Endothelial cell (in vitro differentiated cells): ENCODE measurements around the gene ITCH. TPM values are rescaled to one million over a fixed set of nuclear protein-coding genes. Genes with fewer than 3 reads are reported as not detected.

Source experiments
- DNase-seq: peaks from one replicate; pipeline ENCODE4 v3.0.0; 2021; ENCODE audit warnings: low spot score
- H3K27ac Mint-ChIP-seq: one replicate; pipeline ENCODE4 v1.8.0; 2021; ENCODE audit warnings: mixed read lengths, inconsistent platforms; ENCODE audit not compliant: unreplicated experiment
- H3K27me3 Mint-ChIP-seq: one replicate; pipeline ENCODE4 v1.8.0; 2021; ENCODE audit warnings: mild to moderate bottlenecking, moderate library complexity, mixed read lengths, inconsistent platforms; ENCODE audit not compliant: unreplicated experiment
- H3K36me3 Mint-ChIP-seq: one replicate; pipeline ENCODE4 v1.8.0; 2021; ENCODE audit warnings: mild to moderate bottlenecking, low read depth, mixed read lengths, inconsistent platforms; ENCODE audit not compliant: unreplicated experiment
- H3K4me1 Mint-ChIP-seq: one replicate; pipeline ENCODE4 v1.8.0; 2021; ENCODE audit warnings: mild to moderate bottlenecking, mixed read lengths, inconsistent platforms; ENCODE audit not compliant: unreplicated experiment
- H3K4me3 Mint-ChIP-seq: one replicate; pipeline ENCODE4 v1.8.0; 2021; ENCODE audit warnings: mild to moderate bottlenecking, mixed read lengths, inconsistent platforms; ENCODE audit not compliant: unreplicated experiment
- H3K9me3 Mint-ChIP-seq: one replicate; pipeline ENCODE4 v1.8.0; 2021; ENCODE audit warnings: mixed read lengths, inconsistent platforms; ENCODE audit not compliant: unreplicated experiment
- total RNA-seq: library from RNA; stranded (reverse); fragmentation: NEBNext Ultra II Directional; extraction: Animal tissue kit (Norgen Biotek cat#: 25700); gene quantifications from one replicate; pipeline ENCODE4 v1.2.1, GENCODE V29; 2021; ENCODE audit not compliant: unreplicated experiment
- TF ChIP-seq, protein P1 (sequence below): fragments of 200-600 bp; sonication (generic); IDR thresholded peaks from one replicate; pipeline ENCODE4 v1.5.0; 2021; ENCODE audit warnings: antibody characterized with exemption; ENCODE audit not compliant: unreplicated experiment

Gene ITCH
- total RNA-seq, 1 donor from 2014 or later: 46.8 TPM

- no peak overlapping the region for H3K4me3 Mint-ChIP-seq
- no peaks in the 10 kb centered on the region for H3K27me3 Mint-ChIP-seq
- peaks cover 3% of the 10 kb centered on the region for H3K36me3 Mint-ChIP-seq
- DNase-seq: no peak
- peaks cover 5% of the 10 kb centered on the region for H3K4me1 Mint-ChIP-seq
- TF ChIP-seq, protein P1, sequence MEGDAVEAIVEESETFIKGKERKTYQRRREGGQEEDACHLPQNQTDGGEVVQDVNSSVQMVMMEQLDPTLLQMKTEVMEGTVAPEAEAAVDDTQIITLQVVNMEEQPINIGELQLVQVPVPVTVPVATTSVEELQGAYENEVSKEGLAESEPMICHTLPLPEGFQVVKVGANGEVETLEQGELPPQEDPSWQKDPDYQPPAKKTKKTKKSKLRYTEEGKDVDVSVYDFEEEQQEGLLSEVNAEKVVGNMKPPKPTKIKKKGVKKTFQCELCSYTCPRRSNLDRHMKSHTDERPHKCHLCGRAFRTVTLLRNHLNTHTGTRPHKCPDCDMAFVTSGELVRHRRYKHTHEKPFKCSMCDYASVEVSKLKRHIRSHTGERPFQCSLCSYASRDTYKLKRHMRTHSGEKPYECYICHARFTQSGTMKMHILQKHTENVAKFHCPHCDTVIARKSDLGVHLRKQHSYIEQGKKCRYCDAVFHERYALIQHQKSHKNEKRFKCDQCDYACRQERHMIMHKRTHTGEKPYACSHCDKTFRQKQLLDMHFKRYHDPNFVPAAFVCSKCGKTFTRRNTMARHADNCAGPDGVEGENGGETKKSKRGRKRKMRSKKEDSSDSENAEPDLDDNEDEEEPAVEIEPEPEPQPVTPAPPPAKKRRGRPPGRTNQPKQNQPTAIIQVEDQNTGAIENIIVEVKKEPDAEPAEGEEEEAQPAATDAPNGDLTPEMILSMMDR: no peak
- no peaks in the 10 kb centered on the region for H3K9me3 Mint-ChIP-seq
- no peak overlapping the region for H3K27ac Mint-ChIP-seq
Observed at GRCh38 chr20:34388000-34388399, 24.9 kb downstream of the ITCH start.

GRCh38 chr20:34388678-34389077, 25.6 kb downstream of the ITCH start:
- Mint-ChIP-seq H3K27me3 (no peaks in the 10 kb centered on the region), H3K4me3 (no peak overlapping the region), H3K9me3 (no peaks in the 10 kb centered on the region), H3K4me1 (peaks cover 5% of the 10 kb centered on the region), H3K27ac (no peak overlapping the region), H3K36me3 (peaks cover 4% of the 10 kb centered on the region)
- TF ChIP-seq, protein P1: no peak
- DNase-seq: no peak

DNA sequence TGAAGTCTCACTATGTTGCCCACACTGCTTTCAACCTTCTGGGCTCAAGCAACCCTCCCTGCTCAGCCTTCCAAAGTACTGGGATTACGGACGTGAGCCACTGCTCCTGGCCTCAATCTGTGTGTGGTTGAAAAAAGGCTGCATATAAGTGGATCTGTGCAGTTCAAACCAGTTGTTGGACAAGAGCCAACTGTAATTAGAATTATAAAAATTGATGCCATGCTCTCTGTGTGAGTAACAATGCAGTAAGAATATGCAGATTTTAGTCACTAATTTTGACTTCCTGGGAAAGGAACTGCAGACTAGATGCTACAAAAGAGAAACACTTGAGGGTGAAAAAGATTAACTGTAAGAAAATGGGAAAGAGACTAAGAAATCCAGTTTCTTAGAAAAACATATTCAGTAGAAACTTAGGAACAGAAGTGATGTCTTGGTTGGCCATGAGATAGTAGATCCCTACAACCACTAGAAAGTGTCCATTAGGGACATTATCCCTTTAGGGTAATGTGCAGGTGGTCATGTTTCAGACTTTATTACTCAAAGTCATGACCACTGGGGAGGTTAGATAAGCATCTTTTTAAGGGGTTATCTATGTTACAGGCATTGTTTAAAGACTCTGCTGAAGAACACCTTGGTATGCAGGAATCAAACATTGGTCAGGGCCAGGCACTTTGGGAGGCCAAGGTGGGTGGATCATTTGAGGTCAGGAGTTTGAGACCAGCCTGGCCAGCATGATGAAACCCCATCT, 26.3 kb downstream of the ITCH start:
- peaks cover 5% of the 10 kb centered on the region for H3K4me1 Mint-ChIP-seq
- no peaks in the 10 kb centered on the region for H3K9me3 Mint-ChIP-seq
- no peak overlapping the region for H3K27ac Mint-ChIP-seq
- H3K4me3 Mint-ChIP-seq: no peak overlapping the region
- DNase-seq: no peak
- H3K27me3 Mint-ChIP-seq: no peaks in the 10 kb centered on the region
- TF ChIP-seq, protein P1: no peak
- H3K36me3 Mint-ChIP-seq: peaks cover 5% of the 10 kb centered on the region

DNA sequence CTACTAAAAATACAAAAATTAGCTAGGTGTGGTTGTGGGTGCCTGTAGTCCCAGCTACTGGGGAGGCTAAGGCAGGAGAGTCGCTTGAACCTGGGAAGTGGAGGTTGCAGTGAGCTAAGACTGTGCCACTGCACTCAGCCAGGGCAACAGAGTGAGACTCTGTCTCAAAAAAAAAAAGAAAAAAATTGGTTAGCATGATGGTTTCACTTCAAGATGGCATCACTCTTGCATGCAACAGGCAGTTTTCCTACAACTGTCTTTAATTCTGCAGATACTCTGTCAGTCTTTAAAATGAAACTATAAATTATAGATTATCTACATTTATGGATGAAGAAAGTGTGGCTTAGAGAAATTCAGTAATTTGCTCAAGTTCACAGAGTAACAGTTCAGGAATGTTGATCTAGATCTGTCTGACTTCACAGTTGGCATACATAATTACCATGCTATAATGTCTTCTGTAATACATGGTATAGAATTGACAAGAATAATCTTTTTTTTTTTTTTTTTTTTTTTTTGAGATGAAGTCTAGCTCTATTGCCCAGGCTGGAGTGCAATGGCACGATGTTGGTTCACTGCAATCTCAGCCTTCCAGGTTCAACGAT, 27.0 kb downstream of the ITCH start:
- H3K27ac Mint-ChIP-seq: no peak overlapping the region
- TF ChIP-seq, protein P1: no peak
- H3K4me1 Mint-ChIP-seq: peaks cover 5% of the 10 kb centered on the region
- H3K4me3 Mint-ChIP-seq: no peak overlapping the region
- H3K27me3 Mint-ChIP-seq: no peaks in the 10 kb centered on the region
- H3K36me3 Mint-ChIP-seq: peaks cover 8% of the 10 kb centered on the region
- no peak for DNase-seq
- no peaks in the 10 kb centered on the region for H3K9me3 Mint-ChIP-seq

DNA sequence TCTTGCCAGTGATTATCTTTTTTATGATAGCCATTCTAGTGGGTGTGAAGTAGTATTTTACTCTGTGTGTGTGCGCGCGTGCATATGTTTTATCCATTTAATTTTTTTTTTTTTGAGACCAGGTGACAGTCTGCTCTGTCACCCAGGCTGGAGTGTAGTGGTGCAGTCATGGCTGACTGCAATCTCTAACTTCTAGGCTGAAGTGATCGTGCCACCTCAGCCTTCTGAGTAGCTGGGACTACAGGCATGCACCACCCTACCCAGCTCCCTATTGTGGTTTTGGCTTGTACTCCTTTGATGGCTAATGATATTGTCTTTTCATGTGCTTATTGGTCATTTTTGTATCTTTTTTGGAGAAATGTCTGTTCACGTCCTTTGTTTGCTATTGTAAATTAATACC, 33.3 kb downstream of the ITCH start:
- Mint-ChIP-seq H3K9me3 (no peaks in the 10 kb centered on the region), H3K27ac (no peak overlapping the region), H3K4me1 (peaks cover 6% of the 10 kb centered on the region), H3K36me3 (peaks cover 8% of the 10 kb centered on the region), H3K4me3 (no peak overlapping the region), H3K27me3 (no peaks in the 10 kb centered on the region)
- TF ChIP-seq, protein P1: no peak
- DNase-seq: no peak
